Transverse colon (tissue), 4 donors: ENCODE results near the gene SETD1A.

Experiments used
- POLR2AphosphoS5 ChIP-seq, 3 donors: sonication (generic); formaldehyde crosslinking; IDR thresholded peaks; one replicate each; pipeline ENCODE4 v1.6.1; 2016; ENCODE audit warnings: antibody characterized with exemption in 3 of 3
- TF ChIP-seq, protein P1 (sequence below), 5 experiments: fragments of 200-600 bp in 3 of 5; fragments of 450-650 bp in 2 of 5; sonication (generic) in 3 of 5; IDR thresholded peaks; 1 replicate in 2 of 5; 2 replicates in 3 of 5; pipeline ENCODE4 v1.5.1; 2016 to 2017; ENCODE audit warnings: antibody characterized with exemption in 5 of 5, inconsistent platforms in 3 of 5, mild to moderate bottlenecking in 2 of 5, moderate library complexity in 1 of 5

GRCh38 chr16:30930160-30930571 is 27.4 kb upstream of the SETD1A start:
- TF ChIP-seq, protein P1, sequence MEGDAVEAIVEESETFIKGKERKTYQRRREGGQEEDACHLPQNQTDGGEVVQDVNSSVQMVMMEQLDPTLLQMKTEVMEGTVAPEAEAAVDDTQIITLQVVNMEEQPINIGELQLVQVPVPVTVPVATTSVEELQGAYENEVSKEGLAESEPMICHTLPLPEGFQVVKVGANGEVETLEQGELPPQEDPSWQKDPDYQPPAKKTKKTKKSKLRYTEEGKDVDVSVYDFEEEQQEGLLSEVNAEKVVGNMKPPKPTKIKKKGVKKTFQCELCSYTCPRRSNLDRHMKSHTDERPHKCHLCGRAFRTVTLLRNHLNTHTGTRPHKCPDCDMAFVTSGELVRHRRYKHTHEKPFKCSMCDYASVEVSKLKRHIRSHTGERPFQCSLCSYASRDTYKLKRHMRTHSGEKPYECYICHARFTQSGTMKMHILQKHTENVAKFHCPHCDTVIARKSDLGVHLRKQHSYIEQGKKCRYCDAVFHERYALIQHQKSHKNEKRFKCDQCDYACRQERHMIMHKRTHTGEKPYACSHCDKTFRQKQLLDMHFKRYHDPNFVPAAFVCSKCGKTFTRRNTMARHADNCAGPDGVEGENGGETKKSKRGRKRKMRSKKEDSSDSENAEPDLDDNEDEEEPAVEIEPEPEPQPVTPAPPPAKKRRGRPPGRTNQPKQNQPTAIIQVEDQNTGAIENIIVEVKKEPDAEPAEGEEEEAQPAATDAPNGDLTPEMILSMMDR (IDR thresholded peaks at IDR 0.05), result no peak
- TF ChIP-seq POLR2AphosphoS5 (IDR thresholded peaks at IDR 0.05), result no peak
